Measurements from ENCODE around the gene TUBB1. TPM values are rescaled to one million over a fixed set of nuclear protein-coding genes. Genes with fewer than 3 reads are reported as not detected.
A peak's percentile ranks its signal among the peaks of the same experiment; 100 is the strongest.

Gene TUBB1
- total and polyA plus RNA-seq, 2 of the 13 experiments (the other 11 are each of a cell fraction or from before 2014, with no cell fraction given): 0.11 to 57.6 TPM

DNA sequence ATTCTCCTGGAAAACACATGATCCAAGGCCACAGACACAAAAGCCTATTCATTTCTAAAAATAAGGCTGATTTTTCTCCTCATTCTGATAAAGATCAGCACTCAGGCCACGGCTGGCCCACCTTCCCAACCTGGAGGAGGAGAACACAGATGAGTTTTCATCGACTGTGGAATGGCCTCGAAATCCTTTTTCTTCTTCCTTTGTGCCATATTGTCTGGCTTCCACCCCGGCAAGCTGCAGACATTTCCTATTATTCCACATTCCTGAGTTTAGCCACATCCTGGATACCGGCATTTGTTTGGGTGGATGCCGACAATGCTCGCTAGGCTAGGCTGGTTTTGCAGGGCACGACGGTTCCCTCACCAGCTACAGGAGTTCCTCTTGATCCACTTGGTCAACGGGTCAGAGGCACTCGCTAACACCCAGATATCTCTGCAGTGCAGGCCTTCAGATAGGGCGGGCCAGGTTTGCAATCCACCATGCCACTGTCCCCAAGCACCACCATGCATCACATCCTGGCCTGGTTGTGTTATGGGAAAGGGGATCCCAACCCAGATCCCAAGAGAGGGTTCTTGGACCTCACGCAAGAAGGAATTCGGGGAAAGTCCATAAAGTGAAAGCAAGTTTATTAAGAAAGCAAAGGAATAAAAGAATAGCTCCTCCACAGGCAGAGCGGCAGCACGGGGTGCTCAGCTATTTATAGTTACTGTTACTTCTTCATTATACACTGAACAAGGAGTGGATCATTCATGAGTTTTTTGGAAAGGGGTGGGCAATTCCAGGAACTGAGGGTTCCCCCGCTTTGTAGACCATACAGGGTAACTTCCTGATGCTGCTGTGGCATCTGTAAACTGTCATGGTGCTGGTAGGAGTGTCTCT is 8.0 kb upstream of the TUBB1 start (continued):
- TF ChIP-seq BRD4 (CRISPR knock-in tag; IDR thresholded peaks at IDR 0.05): peak; percentile 48; the same call in 1 of the 2 replicates
- TF ChIP-seq ZMYM2 (CRISPR knock-in tag; IDR thresholded peaks at IDR 0.05): peak; percentile 57; the same call in 1 of the 2 replicates
- TF ChIP-seq ZNF430 (CRISPR knock-in tag; IDR thresholded peaks at IDR 0.05): 0 out of 2 replicates have a peak, but pooled peaks have one; percentile 39
- 0 out of 2 replicates have a peak, but pooled peaks have one; percentile 3 for TF ChIP-seq ZNF720 (CRISPR knock-in tag; IDR thresholded peaks at IDR 0.05)
- TF ChIP-seq ZNF296 (CRISPR knock-in tag; conservative IDR thresholded peaks at IDR 0.05): no peak
- TF ChIP-seq, protein P1, sequence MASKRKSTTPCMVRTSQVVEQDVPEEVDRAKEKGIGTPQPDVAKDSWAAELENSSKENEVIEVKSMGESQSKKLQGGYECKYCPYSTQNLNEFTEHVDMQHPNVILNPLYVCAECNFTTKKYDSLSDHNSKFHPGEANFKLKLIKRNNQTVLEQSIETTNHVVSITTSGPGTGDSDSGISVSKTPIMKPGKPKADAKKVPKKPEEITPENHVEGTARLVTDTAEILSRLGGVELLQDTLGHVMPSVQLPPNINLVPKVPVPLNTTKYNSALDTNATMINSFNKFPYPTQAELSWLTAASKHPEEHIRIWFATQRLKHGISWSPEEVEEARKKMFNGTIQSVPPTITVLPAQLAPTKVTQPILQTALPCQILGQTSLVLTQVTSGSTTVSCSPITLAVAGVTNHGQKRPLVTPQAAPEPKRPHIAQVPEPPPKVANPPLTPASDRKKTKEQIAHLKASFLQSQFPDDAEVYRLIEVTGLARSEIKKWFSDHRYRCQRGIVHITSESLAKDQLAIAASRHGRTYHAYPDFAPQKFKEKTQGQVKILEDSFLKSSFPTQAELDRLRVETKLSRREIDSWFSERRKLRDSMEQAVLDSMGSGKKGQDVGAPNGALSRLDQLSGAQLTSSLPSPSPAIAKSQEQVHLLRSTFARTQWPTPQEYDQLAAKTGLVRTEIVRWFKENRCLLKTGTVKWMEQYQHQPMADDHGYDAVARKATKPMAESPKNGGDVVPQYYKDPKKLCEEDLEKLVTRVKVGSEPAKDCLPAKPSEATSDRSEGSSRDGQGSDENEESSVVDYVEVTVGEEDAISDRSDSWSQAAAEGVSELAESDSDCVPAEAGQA (IDR thresholded peaks at IDR 0.05; ENCODE audit: low read depth): no peak
- TF ChIP-seq, protein P1 (CRISPR knock-in tag; IDR thresholded peaks at IDR 0.05; ENCODE audit: borderline replicate concordance): no peak
- peak; percentile 56; the same call in 1 of the 2 replicates for TF ChIP-seq GLI4 (CRISPR knock-in tag; IDR thresholded peaks at IDR 0.05; ENCODE audit: borderline replicate concordance)
- TF ChIP-seq NRL (CRISPR knock-in tag; IDR thresholded peaks at IDR 0.05; ENCODE audit: borderline replicate concordance): no peak
- 0 out of 2 replicates have a peak, but pooled peaks have one; percentile 23 for TF ChIP-seq ZFP1 (CRISPR knock-in tag; IDR thresholded peaks at IDR 0.05)
- TF ChIP-seq ZNF564 (CRISPR knock-in tag; IDR thresholded peaks at IDR 0.05): peak; percentile 58; the same call in 1 of the 2 replicates
- TF ChIP-seq FOXJ3 (CRISPR knock-in tag; IDR thresholded peaks at IDR 0.05; ENCODE audit: borderline replicate concordance): 0 out of 2 replicates have a peak, but pooled peaks have one; percentile 46
- no peak for TF ChIP-seq GABPB1 (CRISPR knock-in tag; IDR thresholded peaks at IDR 0.05)
